OCI-LY3 (cell line): ENCODE data around the gene FGFBP1.

Experiments
- CTCF ChIP-seq: fragments of 200-600, 300-600 bp; sonication (generic); IDR thresholded peaks from 2 replicates; pipeline ENCODE4 v1.5.1; 2014; ENCODE audit warnings: antibody characterized with exemption, low read length, low read depth
- EZH2phosphoT487 ChIP-seq: fragments of 200-600 bp; shearing (Covaris generic); IDR thresholded peaks from 2 replicates; pipeline ENCODE4 v1.6.1; 2018; ENCODE audit warnings: antibody characterized with exemption, mixed run types, low read depth

- TF ChIP-seq CTCF (no peak), EZH2phosphoT487 (no peak)
These were observed 24.9 kb downstream of the FGFBP1 start for GRCh38 chr4:15913631-15913970.
